HG03045 (cell line): Measurements from ENCODE around the gene FREM3.
"Not testable (repeated sequence)": the region's sequence is repeated elsewhere in the genome, so short reads cannot be mapped to it uniquely, and the experiment has no call there.

Experiments used
- ATAC-seq: cut with Tn5 transposase; IDR thresholded peaks from one replicate; pipeline ENCODE4 v1.9.1; 2021; ENCODE audit warnings: mild to moderate bottlenecking, moderate library complexity; ENCODE audit not compliant: unreplicated experiment

Gene FREM3

DNA sequence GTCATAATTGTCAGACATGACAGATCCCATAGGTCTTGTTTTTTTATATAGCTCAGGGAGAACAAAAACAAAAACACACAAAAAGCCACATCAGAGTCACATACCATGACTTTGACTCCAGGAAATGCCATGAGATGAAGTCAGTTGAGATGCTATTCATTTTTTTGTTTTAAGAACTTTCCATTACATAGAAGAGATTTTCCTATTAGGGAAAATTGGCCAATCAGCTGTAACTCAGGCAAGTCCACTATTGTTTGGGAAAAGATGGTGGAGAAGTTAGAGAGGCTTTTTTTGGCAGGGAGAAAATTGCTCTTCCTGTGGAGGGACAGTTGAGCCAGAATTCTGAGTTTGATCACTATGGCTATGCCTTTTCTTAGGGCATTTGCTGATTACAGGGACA is 114.4 kb downstream of the FREM3 start:
- no peak for ATAC-seq

DNA sequence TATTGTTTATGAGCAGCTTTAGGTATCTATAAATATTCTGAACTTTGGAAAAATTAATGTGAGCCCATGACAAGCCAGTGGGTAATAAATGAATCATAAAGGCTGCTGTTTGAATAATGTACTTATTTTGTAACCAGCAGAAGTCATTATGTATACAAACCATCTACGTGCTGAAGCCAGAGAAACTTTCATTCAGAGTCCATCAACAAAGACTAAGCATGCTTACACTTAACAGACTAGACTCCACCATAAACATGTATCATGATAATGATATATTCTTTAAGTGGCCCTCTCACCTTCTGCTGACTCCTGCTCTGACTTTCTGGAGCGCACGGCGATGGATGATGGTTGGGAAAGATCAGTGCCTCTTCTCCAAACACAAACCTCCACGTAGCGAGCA is 114.9 kb downstream of the FREM3 start:
- ATAC-seq = no peak

DNA sequence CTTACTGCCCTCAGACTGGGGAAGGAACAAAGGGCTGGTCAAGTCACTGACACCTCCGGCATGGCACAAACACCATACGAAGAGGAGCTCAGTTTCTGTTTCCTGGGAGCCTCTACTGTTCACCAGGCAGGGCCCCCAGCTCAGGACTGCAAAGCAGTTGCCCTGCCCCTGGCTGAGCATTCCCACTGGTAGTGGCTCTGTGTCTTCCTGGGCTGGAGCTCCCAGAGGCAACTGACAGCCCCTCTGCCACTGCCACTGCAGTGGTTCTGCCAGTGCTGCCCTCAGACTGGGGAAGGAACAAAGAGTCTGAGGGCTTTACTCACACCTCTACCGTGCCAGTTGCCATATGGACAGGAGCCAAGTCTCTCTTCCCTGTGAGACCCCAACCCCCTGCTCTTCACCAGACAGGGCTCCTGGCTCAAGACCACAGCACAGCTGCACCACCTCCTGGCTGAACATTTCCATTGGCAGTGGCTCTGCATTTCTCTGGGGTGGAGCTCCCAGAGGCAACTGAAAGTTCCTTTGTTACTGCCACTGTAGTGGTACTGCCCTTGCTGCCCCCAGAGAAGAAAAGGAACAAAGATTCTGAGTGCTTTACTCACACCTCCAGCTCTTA is 119.0 kb downstream of the FREM3 start:
- ATAC-seq = no peak

DNA sequence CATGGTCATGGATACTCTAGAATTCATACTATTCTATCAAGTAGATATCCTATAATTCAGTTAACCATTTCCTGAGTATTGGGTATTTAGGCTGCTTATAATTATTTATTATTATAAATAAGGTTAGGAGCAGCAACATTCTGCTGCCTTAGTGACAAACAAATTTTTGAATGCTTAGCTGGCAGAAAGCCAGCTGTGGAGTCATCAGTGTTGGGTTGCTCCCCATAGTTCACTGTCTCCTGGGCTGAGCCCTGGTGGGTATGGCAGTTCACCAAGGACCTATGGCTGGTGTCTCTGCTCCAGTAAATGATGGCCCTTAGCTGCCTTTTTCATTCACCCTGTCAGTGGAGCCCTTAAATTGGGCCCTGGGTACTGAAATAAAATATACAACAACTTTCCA is 125.1 kb downstream of the FREM3 start:
- ATAC-seq = no peak

DNA sequence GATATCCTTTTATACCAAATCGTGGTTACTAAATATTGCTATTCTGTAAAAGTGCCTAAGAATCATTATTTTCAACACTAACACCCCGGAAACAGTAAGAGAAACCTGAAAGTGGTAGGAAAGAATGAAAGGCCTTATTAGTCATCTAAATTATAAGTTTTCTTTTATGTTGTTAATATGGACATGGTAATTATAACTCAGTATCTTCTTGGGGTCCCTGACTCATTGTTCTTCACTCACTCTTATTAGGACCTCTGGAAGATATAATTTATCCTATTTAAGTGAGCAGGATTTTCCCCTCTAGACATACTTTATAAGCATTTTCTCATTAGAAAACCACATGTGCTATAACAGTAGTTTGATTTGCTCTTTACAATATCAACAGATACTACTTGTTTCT is 136.0 kb downstream of the FREM3 start:
- no peak for ATAC-seq

DNA sequence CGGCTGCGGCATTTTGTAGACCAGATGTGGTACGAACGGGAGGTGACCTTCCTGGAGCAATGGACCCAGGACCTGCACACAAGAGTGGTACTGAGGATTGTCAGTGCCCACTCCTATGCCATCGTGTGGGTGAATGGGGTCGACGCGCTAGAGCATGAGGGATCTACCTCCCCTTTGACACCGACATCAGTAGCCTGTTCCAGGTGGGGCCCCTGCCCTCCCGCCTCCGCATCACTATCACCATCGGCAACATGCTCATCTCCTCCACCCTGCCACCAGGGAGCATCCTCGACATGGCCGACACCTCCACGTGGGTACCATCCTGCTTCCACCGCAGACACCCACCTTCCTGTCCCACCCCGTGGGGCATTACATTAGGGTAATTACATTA is 140.7 kb downstream of the FREM3 start:
- peak; percentile 6 for ATAC-seq

DNA sequence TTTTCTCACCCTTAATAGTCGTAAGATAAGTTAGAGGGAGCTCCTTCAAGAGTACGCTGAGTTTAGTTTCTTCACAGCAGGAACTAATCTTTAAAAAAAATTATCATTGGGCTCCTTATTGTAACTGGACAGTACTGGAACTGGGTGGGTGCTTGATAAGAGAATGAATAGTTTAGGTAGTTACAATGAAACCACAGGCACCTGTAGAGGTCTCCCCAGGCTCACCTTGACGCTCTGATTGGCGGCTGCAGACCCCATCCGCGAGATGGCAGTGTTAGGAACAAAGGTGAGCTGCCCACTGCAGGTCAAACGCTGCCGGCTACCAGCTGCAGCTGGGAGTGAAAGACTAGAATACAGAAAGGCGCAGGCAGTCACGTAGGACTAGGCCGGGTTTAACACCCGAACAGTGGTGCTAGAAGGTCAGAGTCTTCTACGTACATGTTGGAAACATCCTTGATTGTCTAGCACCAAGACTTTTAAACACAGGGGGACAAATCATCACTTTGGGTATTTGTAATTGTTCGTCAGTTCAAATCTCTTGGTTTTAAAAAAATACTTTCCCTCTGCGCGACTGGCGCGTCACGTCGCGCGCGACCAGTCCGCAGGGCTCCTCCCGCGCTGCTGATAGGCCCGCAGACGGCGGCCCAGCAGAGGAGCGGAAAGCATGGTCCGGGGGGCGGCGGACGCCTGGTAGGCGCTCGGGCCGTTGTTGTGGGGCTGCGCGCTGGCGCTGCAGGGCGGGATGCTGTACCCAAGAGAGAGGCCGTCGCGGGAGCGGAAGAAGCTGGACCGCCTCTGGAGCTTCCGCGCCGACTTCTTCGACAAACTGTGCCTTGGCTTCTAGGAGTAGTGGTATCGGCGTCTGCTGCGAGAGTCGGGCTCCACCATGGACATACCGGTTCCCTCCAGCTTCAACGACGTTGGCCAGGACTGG is 141.4 kb downstream of the FREM3 start:
- ATAC-seq = peak; percentile 89

DNA sequence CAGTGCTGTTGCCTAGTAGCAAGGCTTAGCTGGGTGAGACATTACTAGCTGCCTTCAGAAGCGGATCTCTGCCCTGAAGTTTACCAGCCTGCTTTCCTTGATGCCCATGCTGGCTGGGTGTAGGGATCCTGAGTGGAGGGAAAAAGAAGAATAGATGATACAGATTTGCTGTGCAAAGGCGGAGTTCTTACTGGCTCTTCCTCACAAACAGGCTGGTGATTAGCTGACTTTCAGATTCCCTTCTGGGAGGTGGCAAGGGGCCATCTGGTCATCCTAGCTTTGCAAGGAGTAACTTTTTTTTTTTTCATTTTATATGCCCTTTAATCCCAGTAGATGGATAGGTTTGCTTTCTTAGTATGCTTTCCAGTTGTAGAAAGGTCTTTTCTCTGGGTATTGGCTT is 142.2 kb downstream of the FREM3 start:
- ATAC-seq = no peak

DNA sequence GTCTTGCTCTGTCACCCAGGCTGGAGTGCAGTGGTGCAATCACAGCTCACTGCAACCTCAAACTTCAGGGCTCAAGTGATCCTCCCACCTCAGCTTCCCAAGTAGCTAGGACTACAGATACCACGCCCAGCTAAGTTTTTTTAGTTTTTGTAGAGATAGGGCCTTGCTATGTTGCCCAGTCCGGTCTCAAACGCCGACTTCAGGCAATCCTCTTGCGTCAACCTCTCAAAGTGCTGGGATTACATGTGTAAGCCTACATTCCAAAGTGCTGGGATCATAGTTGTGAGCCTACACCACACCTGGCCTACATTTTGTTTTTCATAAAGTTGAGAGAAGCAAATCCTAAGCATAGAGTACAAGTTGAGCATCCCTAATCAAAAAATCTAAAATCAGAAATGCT is 144.8 kb downstream of the FREM3 start:
- no peak for ATAC-seq

DNA sequence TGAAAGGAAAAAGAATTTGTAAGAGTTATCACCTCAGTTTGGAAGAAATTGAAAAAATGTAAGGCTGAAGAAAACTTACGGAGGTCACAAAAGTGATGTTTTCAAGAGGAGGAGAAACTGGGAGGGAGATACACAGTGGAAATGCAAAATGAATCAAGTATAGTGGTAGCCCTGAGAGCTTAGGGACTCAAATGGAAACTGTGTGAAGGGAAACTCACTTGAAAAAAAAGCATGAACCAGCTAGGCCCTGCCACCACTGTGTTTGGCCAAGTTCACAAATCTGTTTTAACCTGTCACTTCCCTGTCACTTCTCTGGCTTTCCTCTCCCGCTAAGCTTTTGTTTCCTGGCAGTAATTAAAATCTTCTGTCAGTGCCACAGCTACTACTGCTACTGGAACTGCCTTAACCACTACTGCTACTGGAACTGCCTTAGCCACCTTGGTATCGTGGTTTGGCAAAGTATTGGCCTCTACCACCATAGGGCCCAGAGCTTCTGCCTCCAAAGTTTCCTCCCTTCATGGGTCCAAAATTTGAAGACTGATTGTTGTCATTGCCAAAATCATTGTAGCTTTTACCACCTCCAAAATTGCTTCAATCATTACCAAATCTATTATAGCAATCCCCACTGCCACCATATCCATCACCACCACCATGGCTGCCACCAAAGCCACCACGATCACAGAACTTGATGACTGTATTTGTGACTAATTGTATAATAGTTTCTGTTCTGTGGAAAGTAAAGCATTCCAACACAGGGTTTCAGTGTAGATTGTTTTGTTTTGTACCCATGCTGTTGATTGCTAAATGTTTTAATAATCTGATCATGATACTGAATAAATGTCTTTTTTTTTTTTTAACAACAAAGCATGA is 145.5 kb downstream of the FREM3 start:
- peak; percentile 63 for ATAC-seq

DNA sequence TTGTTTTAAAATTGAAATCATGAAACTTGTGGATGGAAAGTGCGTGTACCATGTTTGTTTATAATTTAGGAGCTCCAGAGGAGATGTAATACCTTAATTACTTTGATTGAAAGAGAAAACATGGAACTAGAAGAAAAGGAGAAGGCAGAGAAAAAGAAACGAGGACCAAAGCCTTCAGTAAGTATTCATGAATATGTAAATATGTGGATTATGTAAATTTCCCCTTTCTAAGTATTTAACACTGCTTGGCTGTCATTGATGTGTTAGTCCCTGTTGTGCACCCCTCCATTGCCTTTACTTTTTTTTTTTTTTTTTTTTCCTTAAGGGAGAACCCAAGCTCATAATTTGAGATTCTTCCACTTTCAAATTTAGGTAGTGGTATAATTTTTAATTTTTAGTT is 150.5 kb downstream of the FREM3 start:
- ATAC-seq = no peak

DNA sequence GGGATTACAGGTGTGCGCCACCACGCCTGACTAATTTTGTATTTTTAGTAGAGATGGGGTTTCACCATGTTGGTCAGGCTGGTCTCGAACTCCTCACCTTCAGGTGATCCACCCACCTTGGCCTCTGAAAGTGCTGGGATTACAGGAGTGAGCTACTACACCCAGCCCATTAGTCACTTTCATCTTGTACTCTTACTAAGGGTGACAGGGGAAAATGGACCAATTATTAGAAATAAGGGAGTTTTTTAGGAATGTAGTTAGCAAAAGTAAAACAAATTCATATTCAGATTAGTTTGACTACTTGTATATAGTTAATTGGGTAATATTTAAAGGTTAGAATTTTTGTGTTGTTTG is 160.8 kb downstream of the FREM3 start:
- no peak for ATAC-seq

DNA sequence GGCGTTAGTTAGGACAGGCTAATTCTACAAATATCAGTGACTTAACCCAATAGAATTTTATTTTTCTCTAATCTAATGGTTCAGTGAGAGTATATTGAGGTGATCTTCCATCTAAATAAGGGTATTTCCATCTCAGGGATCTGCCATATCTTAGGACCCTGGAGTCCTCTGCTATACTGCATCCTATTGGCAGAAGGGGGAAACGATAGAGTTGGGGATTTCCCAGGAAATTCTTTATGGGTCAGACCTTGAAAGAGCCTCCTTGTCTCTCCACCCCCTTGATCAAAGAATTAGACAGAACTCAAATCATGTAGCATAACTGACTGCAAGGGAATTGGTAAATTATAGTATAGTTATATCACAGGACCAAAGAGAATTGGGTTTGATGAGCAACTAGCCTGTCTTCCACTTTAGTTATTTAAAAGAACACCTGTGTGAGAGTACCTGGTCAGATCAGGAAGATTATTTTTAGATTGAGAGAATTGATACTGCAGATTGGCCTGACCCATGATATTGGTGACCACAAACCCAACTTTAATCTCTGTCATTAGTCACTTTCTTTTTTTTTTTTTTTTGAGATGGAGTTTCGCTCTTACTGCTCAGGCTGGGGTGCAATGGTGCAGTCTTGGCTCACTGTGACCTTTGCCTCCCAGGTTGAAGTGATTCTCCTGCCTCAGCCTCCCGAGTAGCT is 161.4 kb downstream of the FREM3 start:
- ATAC-seq = no peak

DNA sequence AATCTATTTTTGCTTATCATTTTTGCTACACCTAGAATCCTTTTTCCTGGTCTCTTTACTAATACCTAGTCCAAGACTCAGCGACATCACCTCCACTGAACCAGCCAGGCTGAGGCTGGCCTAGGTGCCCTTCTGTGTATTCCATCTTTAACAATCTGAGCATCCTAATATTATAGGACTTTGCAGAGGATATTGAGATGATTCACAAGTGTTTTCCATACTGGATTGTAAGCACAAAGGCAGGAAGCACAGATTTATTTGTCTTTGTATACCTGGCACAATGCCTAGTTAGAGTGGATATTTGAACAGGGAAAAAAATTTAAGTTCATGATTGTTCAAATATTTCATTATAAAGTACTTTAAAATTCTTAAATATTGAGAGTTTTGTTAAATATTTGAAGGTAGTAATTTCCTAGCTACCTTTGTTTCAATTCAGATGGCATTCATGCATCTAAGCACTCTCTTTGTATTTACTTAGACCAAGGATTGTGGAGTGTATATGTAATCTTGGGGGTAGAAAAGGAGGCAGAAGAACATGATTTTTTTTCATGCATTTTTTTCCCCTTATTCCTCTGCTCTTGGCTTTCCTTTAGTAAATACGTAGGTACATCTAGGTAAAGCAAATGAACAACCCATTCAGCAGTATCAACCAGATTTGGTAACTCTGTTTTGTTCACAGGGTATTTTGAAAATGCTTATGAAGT is 168.5 kb downstream of the FREM3 start:
- no peak for ATAC-seq

DNA sequence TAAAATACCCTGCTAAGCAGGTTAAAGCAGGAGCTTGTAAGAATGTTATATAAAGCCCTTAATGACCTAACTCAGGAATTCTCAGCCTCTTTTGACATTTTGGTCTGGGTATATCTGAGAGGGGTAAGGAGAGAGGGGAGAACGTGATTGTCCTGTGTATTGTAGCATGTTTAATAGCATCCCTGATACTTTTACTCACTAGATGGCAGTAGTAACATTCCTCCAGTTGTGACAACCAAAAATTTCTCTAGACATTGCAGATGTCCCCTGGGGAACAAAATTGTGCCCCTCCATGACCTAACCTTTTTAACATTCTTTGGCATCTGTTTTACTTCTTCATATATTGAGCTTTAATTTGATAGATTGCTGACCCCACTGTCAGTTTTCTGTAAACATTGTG is 169.1 kb downstream of the FREM3 start:
- ATAC-seq = no peak

DNA sequence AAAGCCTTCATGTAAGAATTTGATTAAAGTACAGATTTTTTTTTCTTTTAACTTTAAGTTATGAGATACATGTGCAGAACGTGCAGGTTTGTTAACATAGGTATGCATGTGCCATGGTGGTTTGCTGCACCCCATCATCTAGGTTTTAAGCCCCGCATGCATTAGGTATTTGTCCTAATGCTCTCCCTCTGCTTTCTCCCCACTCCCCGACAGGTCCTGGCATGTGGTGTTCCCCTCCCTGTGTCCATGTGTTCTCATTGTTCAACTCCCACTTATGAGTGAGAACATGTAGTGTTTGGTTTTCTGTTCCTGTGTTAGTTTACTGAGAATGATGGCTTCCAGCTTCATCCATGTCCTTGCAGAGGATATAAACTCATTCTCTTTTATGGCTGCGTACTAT is 172.4 kb downstream of the FREM3 start:
- ATAC-seq = not testable (repeated sequence)
